HG02623 (cell line): Measurements from ENCODE around the gene DAGLB.
"Not testable (repeated sequence)": the region's sequence is repeated elsewhere in the genome, so short reads cannot be mapped to it uniquely, and the experiment has no call there.

ENCODE experiments used
- ATAC-seq: cut with Tn5 transposase; IDR thresholded peaks from one replicate; pipeline ENCODE4 v1.9.1; 2021; ENCODE audit warnings: moderate library complexity; ENCODE audit not compliant: unreplicated experiment

The DAGLB gene

GRCh38 chr7:6461946-6462550, 14.3 kb upstream of the DAGLB start:
- ATAC-seq = no peak

GRCh38 chr7:6460990-6461584, 13.3 kb upstream of the DAGLB start:
- no peak for ATAC-seq

DNA sequence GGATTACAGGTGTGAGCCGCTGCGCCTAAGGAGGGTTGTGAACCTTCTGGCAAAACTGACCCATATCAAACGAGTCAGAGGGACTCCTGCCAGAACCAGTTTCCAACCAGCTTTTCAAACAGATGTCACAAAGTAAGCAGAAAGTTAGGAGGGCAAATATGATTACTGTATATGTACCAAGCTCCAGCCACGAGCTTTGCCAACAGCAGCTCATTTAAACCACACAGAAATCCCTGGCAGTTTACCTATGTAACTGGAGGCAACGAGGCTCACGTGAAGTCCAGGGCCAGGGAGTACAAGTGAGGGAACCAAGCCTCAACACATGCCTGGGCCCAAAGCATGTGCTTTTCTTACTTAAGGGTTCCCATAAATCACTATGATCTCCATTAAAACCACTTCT, 12.5 kb upstream of the DAGLB start:
- no peak for ATAC-seq

DNA sequence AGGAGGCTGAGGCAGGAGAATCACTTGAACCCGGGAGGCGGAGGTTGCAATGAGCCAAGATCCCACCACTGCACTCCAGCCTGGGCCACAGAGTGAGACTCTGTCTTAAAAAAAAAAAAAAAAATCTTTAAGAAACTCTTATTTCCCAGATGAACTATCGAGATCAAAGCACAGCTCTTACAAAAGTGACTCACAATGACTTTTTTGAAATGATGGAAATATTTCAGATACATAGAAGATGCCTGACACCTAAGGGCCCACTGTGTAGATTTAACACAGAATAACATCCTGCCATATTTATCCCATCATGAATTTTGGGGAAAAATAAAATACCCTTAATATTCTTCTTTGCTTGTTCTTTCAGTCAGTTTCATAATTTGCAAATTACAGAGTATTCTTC, 10.9 kb upstream of the DAGLB start:
- ATAC-seq = not testable (repeated sequence)

GRCh38 chr7:6453734-6454133, 6.0 kb upstream of the DAGLB start:
- ATAC-seq = no peak

DNA sequence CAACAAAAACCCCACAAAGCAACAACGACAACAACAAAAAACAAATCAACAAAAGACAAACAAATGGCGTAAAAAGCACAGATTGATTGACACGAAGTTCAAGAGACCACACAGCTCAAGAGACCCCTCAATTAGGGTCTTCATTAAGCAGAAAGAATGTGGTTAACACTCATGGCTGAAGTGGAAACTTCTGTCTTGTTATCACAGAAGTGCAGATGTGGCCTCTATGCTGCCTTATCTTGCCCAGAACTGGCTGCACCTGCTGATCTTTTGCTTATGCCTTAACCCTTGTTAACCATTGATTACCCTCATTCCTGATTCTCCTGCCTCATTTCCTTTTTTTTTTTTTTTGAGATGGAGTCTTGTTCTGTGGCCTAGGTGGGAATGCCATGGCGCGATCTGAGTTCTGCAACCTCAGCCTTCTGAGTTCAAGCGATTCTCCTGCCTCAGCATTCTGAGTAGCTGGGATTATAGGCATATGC, 3.5 kb upstream of the DAGLB start:
- no peak for ATAC-seq

- not testable (repeated sequence) for ATAC-seq
Observed at GRCh38 chr7:6450591-6450990, 2.8 kb upstream of the DAGLB start.

GRCh38 chr7:6449884-6450283, 2.1 kb upstream of the DAGLB start:
- ATAC-seq = not testable (repeated sequence)

DNA sequence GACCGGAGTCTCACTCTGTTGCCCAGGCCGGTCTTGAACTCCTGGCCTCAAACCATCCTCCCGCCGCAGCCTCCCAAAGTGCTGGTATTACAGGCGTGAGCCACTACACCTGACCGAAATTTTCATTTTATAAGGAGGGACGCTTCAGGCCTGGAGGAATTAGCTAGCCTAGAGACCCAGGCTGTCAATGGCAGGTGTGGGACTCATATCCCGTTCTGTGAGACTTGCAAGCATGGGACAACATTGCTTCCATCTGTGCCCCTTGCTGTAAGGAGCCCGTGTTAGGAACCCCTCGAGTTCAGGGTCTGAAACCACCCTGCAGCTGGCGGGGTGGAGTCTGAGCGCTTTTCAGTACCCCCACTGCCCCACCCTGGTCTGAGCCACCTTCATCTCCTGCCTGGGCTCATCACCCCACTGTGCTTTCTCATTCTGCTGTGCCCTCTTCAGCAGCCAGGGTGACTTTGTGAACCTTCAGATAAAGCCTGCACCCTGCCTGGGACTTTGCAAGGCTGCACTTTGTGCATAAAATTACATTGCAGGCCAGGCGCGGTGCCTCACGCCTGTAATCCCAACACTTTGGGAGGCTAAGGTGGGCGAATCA, 1.3 kb upstream of the DAGLB start:
- ATAC-seq = no peak

DNA sequence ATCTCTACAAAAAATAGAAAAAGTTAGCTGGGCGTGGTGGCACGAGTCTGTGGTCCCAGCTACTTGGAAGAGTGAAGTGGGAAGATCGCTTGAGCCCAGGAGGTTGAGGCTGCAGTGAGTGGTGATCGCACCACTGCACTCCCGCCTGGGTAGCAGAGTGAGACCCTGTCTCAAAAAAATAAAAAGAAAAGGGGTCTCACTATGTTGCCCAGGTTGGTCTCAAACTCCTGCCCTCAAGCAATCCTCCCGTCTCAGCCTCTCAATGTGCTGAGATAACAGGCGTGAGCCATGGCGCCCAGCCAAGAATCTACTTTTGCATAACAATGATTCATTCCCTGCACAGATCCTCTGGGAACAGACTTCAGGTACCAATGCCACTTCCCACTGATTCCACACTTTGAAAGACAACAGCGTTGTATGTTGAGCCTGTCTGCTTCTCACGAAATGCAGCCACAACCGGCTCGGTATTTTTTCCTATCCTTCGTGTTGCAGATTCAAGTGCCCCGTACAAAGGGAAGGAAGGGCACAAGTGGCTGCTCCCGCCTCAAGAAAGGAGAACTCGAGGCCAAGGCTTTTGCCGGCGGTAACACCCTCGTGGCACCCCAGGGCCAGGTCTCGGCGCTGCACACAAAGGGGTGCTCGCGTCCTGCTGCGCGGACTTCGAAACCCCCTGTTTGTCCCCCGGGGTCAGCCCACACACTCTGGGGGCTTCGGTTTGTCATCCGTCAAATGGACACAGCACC, 745 bp downstream of the DAGLB start:
- ATAC-seq = peak; percentile 13

DNA sequence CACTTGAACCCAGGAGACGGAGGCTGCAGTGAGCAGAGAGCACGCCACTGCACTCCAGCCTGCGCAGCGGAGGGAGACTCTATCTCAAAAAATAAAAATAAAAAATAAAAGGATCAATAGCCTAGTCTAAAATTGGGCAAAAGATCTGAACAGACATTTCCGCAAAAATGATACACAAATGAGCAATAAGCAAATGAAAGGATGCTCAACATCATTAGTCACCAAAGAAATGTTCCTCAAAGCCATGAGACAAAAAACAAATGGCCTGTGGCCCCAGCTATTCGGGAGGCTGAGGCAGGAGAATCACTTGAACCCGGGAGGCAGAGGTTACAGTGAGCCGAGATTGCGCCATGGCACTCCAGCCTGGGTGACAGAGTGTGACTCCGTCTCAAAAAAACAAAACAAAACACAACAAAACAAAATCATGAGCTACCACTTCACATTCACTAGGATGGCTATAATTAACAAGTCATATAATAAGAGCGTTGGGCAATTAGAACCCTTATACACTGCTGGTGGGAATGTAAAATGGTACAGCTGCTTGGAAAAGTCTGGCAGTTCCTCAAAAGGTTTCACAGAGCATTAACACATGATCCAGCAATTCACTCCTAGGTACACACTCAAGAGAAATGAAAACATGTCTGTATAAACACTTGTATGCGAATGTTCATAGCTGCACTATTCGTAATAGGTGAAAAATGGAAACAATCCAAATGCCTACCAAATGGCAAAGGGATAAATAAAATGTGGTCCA, 3.1 kb downstream of the DAGLB start:
- ATAC-seq = no peak

GRCh38 chr7:6443372-6443941, 4.3 kb downstream of the DAGLB start:
- no peak for ATAC-seq

- ATAC-seq = no peak
Observed at GRCh38 chr7:6442114-6442513, 5.6 kb downstream of the DAGLB start.

GRCh38 chr7:6440381-6440780, 7.4 kb downstream of the DAGLB start:
- no peak for ATAC-seq

DNA sequence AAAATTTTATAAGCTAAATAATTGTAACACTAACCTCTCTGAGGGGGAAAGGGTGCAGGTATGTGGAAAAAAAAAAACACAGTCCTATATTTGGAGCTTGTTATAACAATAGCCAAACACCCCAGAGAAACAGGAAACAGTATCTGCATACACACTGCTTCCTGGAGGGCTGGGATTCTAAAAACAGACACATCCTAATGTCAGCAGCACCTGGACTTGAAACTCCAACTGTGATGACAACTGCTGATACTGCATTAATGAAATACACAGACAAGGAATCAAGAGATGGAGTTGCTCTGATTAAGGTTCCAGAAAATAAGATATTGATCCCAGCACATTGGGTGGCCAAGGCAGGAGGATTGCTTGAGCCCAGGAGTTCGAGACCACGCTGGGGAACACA, 9.3 kb downstream of the DAGLB start:
- ATAC-seq = no peak

DNA sequence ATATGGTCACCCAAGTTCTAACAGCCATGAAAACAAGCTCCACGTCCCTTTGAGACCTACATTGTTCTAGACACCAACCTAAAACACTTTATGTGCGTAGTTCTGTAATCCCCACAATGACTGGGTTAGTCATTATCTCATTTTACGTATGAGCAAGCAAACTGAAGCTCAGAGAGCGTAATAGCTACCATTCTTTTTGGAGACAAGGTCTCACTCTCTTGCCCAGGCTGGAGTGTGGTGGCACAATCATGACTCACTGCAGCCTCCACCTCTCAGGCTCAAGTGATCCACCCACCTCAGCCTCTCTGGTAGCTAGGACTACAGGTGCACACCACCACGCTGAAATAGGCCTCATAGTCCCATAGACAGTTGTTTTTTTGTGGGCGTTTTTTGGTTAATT, 10.5 kb downstream of the DAGLB start:
- ATAC-seq = no peak

DNA sequence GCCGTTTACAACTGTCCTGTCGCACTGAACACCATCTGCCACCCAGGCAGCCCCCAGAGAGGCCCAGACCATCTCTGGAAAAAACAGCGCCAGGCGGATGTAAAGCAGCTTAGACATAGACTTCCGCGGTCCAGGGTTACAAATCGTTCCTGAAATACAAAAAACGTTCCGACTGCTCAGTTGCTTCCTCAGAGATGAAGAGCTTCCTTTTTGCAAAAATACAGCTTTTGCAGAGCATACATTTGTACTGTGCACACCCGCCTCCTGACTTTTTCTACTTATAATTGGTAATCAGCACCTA, 11.4 kb downstream of the DAGLB start:
- no peak for ATAC-seq

- ATAC-seq = peak; percentile 67
Observed at GRCh38 chr7:6435486-6436384, 12.0 kb downstream of the DAGLB start.

- ATAC-seq = no peak
Observed at GRCh38 chr7:6433784-6434615, 13.8 kb downstream of the DAGLB start.
